ENCODE data around the gene TRIM26.
A peak's percentile ranks its signal among the peaks of the same experiment; 100 is the strongest.
"Not testable (repeated sequence)": the region's sequence is repeated elsewhere in the genome, so short reads cannot be mapped to it uniquely, and the experiment has no call there.

TRIM26 gene

GRCh38 chr6:30212865-30213666, at the start of gene TRIM26:
TSS of gene TRIM26 (minus strand) at chr6:30213406. CDS start at chr6:30199103, 14,303 bp downstream.
- DNase-seq (ENCODE audit: low spot score), result peak; percentile 99

- DNase-seq (ENCODE audit: low spot score), result no peak
Observed at GRCh38 chr6:30260036-30260504, 46.9 kb upstream of the TRIM26 start.

- DNase-seq (ENCODE audit: low spot score), result peak; percentile 92
Observed at GRCh38 chr6:30259140-30260035, 46.2 kb upstream of the TRIM26 start.

- DNase-seq (ENCODE audit: low spot score), result no peak
Observed at GRCh38 chr6:30258204-30258603, 45.0 kb upstream of the TRIM26 start.

GRCh38 chr6:30252417-30252816, 39.2 kb upstream of the TRIM26 start:
- DNase-seq (ENCODE audit: low spot score), result not testable (repeated sequence)

GRCh38 chr6:30244560-30244959, 31.4 kb upstream of the TRIM26 start:
- DNase-seq (ENCODE audit: low spot score), result no peak

- DNase-seq (ENCODE audit: low spot score), result no peak
Observed at GRCh38 chr6:30238178-30238795, 25.1 kb upstream of the TRIM26 start.

GRCh38 chr6:30234356-30234755, 21.1 kb upstream of the TRIM26 start:
- no peak for DNase-seq (ENCODE audit: low spot score)

GRCh38 chr6:30231067-30231466, 17.9 kb upstream of the TRIM26 start:
- no peak for DNase-seq (ENCODE audit: low spot score)

- no peak for DNase-seq (ENCODE audit: low spot score)
Observed at GRCh38 chr6:30227763-30228487, 14.7 kb upstream of the TRIM26 start.

GRCh38 chr6:30227242-30227722, 14.1 kb upstream of the TRIM26 start:
- no peak for DNase-seq (ENCODE audit: low spot score)

GRCh38 chr6:30223339-30223738, 10.1 kb upstream of the TRIM26 start:
- no peak for DNase-seq (ENCODE audit: low spot score)

- not testable (repeated sequence) for DNase-seq (ENCODE audit: low spot score)
Observed at GRCh38 chr6:30221956-30222355, 8.8 kb upstream of the TRIM26 start.

- not testable (repeated sequence) for DNase-seq (ENCODE audit: low spot score)
Observed at GRCh38 chr6:30221395-30221794, 8.2 kb upstream of the TRIM26 start.

GRCh38 chr6:30219244-30219643, 6.0 kb upstream of the TRIM26 start:
- peak; percentile 70 for DNase-seq (ENCODE audit: low spot score)

GRCh38 chr6:30216096-30216495, 2.9 kb upstream of the TRIM26 start:
- DNase-seq (ENCODE audit: low spot score), result no peak

GRCh38 chr6:30214657-30214982, 1.4 kb upstream of the TRIM26 start:
- no peak for DNase-seq (ENCODE audit: low spot score)

GRCh38 chr6:30213957-30214656, 901 bp upstream of the TRIM26 start:
- DNase-seq (ENCODE audit: low spot score), result peak; percentile 86

- no peak for DNase-seq (ENCODE audit: low spot score)
Observed at GRCh38 chr6:30213667-30213956, 406 bp upstream of the TRIM26 start.

GRCh38 chr6:30211899-30212298, 1.3 kb downstream of the TRIM26 start:
- no peak for DNase-seq (ENCODE audit: low spot score)

GRCh38 chr6:30211306-30211705, 1.9 kb downstream of the TRIM26 start:
- DNase-seq (ENCODE audit: low spot score), result no peak

Measured in AG08396 (cell line).